Keratinocyte (primary cell): ENCODE data around the gene AFAP1L2.

Source experiments
- CTCF ChIP-seq, 3 experiments: IDR thresholded peaks in 1 of 3; conservative IDR thresholded peaks in 1 of 3; optimal IDR thresholded peaks in 1 of 3; 2 replicates in 2 of 3; 3 replicates in 1 of 3; pipeline versions ENCODE3 to v1.5.1; 2011; ENCODE audit warnings: low read length in 3 of 3, mild to moderate bottlenecking in 3 of 3, moderate library complexity in 2 of 3, control low read depth in 1 of 3, inconsistent platforms in 1 of 3; ENCODE audit not compliant: insufficient read depth in 2 of 3; ENCODE audit errors: extremely low read depth in 1 of 3
- EZH2 ChIP-seq: IDR thresholded peaks from one replicate; pipeline ENCODE4 v1.6.1; 2012; ENCODE audit warnings: inconsistent platforms, mild to moderate bottlenecking, low read length, moderate library complexity

DNA sequence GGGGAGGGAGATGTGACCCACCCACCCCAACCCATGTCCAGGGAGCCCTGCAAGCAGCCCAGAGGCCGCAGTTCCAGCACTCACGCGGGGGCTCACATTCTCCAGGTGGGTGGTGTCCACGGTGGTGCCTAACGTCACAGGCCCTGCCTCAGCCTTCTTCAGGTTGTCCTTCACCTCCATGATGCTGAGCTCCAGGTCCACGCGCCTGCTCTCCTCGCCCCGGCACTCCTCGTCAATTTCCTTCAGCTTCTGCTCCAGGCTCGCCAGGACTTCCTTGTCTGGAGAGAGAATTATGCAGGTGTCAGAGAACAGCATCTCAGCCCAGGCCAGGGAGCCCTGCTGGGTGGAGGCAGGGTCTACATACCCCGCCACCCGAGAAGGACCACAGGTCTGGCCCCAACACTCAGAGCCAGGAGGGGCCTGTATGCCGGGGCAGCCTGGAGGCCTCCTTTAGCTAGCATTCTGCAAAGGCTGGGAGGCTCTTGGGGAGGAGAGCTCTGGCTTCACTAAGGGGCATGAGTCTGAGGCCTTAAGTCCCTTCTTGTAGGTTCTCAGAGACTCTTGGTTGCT is 107.1 kb downstream of the AFAP1L2 start:
- no peak for TF ChIP-seq CTCF (optimal IDR thresholded peaks at IDR 0.05 in 1 of 3, IDR thresholded peaks at IDR 0.05 in 1 of 3, conservative IDR thresholded peaks at IDR 0.05 in 1 of 3; ENCODE audit: extremely low read depth in 1 of 3, insufficient read depth in 2 of 3, low read length in 3 of 3)
- TF ChIP-seq EZH2, result no peak
